DMS 273 (cell line): ENCODE results near the gene TNS3.

ENCODE experiments used
- DNase-seq: peaks from one replicate; lab custom pipeline; 2025; ENCODE audit not compliant: unreplicated experiment; lab: John Stamatoyannopoulos, UW

The TNS3 gene

GRCh38 chr7:47526466-47526865, 55.4 kb downstream of the TNS3 start:
- DNase-seq = no peak

GRCh38 chr7:47525066-47525623, 56.8 kb downstream of the TNS3 start:
- DNase-seq = no peak

- DNase-seq = no peak
These were observed 58.5 kb downstream of the TNS3 start for GRCh38 chr7:47523401-47523800.

- DNase-seq = no peak
These were observed 59.9 kb downstream of the TNS3 start for GRCh38 chr7:47521816-47522561.

- DNase-seq = no peak
These were observed 60.7 kb downstream of the TNS3 start for GRCh38 chr7:47521011-47521795.

GRCh38 chr7:47520406-47520805, 61.5 kb downstream of the TNS3 start:
- DNase-seq = no peak

GRCh38 chr7:47518827-47519226, 63.1 kb downstream of the TNS3 start:
- no peak for DNase-seq

- no peak for DNase-seq
These were observed 64.0 kb downstream of the TNS3 start for GRCh38 chr7:47517821-47518480.

- no peak for DNase-seq
These were observed 64.8 kb downstream of the TNS3 start for GRCh38 chr7:47516985-47517600.

- no peak for DNase-seq
These were observed 65.5 kb downstream of the TNS3 start for GRCh38 chr7:47516386-47516785.

GRCh38 chr7:47515305-47515834, 66.5 kb downstream of the TNS3 start:
- DNase-seq = no peak

- DNase-seq = no peak
These were observed 67.1 kb downstream of the TNS3 start for GRCh38 chr7:47514818-47515217.

- DNase-seq = no peak
These were observed 67.5 kb downstream of the TNS3 start for GRCh38 chr7:47514367-47514766.

GRCh38 chr7:47513741-47514241, 68.1 kb downstream of the TNS3 start:
- DNase-seq = no peak

- DNase-seq = no peak
These were observed 69.3 kb downstream of the TNS3 start for GRCh38 chr7:47512481-47513176.

- DNase-seq = no peak
These were observed 70.1 kb downstream of the TNS3 start for GRCh38 chr7:47511699-47512370.

- DNase-seq = no peak
These were observed 71.1 kb downstream of the TNS3 start for GRCh38 chr7:47510786-47511185.

- no peak for DNase-seq
These were observed 71.7 kb downstream of the TNS3 start for GRCh38 chr7:47510192-47510591.

- DNase-seq = no peak
These were observed 72.3 kb downstream of the TNS3 start for GRCh38 chr7:47509571-47509970.
